Transverse colon (tissue), 3 donors: ENCODE results near the gene STOX2.

ENCODE experiments used
- POLR2A ChIP-seq: fragments of 450-650 bp; IDR thresholded peaks from one replicate; pipeline ENCODE4 v1.6.1; 2016; ENCODE audit warnings: antibody characterized with exemption, mild to moderate bottlenecking, moderate library complexity
- TF ChIP-seq, protein P1 (sequence below), 5 experiments: fragments of 200-600 bp in 3 of 5; fragments of 450-650 bp in 2 of 5; sonication (generic) in 3 of 5; IDR thresholded peaks; 1 replicate in 2 of 5; 2 replicates in 3 of 5; pipeline ENCODE4 v1.5.1; 2016 to 2017; ENCODE audit warnings: antibody characterized with exemption in 5 of 5, inconsistent platforms in 3 of 5, mild to moderate bottlenecking in 2 of 5, moderate library complexity in 1 of 5

DNA sequence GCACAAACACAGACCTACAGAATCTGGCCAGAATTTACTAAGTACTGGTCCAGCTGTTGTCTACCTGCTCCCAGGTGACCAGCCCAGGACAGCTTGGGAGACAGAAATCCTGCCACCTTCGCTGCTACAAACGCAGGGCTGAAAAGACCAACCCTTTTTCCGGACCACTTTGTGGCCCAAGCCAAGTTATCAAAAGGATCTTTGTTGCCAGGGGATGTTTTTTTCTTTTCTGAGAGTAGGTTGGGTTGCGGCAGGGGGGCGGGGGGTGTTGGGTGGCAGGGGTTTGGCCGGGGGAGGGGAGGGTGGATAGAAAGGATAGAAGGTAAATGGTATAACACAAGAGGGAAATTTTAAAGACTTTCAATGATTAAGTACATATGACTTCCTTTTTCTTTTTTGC lies 63.4 kb downstream of the STOX2 start:
- no peak for TF ChIP-seq POLR2A
- TF ChIP-seq, protein P1, sequence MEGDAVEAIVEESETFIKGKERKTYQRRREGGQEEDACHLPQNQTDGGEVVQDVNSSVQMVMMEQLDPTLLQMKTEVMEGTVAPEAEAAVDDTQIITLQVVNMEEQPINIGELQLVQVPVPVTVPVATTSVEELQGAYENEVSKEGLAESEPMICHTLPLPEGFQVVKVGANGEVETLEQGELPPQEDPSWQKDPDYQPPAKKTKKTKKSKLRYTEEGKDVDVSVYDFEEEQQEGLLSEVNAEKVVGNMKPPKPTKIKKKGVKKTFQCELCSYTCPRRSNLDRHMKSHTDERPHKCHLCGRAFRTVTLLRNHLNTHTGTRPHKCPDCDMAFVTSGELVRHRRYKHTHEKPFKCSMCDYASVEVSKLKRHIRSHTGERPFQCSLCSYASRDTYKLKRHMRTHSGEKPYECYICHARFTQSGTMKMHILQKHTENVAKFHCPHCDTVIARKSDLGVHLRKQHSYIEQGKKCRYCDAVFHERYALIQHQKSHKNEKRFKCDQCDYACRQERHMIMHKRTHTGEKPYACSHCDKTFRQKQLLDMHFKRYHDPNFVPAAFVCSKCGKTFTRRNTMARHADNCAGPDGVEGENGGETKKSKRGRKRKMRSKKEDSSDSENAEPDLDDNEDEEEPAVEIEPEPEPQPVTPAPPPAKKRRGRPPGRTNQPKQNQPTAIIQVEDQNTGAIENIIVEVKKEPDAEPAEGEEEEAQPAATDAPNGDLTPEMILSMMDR (IDR thresholded peaks at IDR 0.05): no peak
